RWPE1 (cell line): ENCODE data around the gene SEC16A.

Experiments
- CTCF ChIA-PET: fragments of 350-600 bp; sonication (Branson Sonifier 250); formaldehyde crosslinking; extraction: SDS; loops from one replicate; lab custom pipeline; 2021; lab: Yijun Ruan, JAX
- POLR2A ChIA-PET: fragments of 400-600 bp; formaldehyde crosslinking; extraction: SDS; loops from one replicate; lab custom pipeline; 2020; ENCODE audit warnings: antibody characterized with exemption; ENCODE audit not compliant: low non-redundant PET; lab: Yijun Ruan, JAX
- DNase-seq: peaks from one replicate; pipeline ENCODE4 v3.0.0; 2012; ENCODE audit warnings: low spot score
- H3K27ac ChIP-seq: fragments of 450-650 bp; 2 replicates; pipeline ENCODE4 v1.5.1; 2017
- CTCF ChIP-seq: fragments of 450-650 bp; conservative IDR thresholded peaks from 2 replicates; pipeline ENCODE4 v1.5.1; 2017; ENCODE audit warnings: low read depth, mild to moderate bottlenecking

The SEC16A gene

GRCh38 chr9:136482046-136482792 is 621 bp downstream of the SEC16A start:
- POLR2A ChIA-PET, result no interaction called here
- peak; percentile 61 for DNase-seq
- TF ChIP-seq CTCF, result no peak
- CTCF ChIA-PET, result no interaction called here
- H3K27ac ChIP-seq, result peak overlapping the region; percentile 98

GRCh38 chr9:136481558-136481957 is 1.3 kb downstream of the SEC16A start:
- no peak for DNase-seq
- ChIA-PET POLR2A (no interaction called here), CTCF (no interaction called here)
- H3K27ac ChIP-seq, result 0 out of 2 replicates have a peak overlapping the region, but pooled peaks have one; percentile 11
- no peak for TF ChIP-seq CTCF

- TF ChIP-seq CTCF, result no peak
- ChIA-PET POLR2A (no interaction called here), CTCF (interaction anchor here (0.7 kb wide), 1 partner anchor 35 kb away, joined by 3 read pairs; no protein-coding TSS in a partner anchor)
- H3K27ac ChIP-seq, result peak overlapping the region; percentile 40
- DNase-seq, result no peak
These were observed 6.3 kb downstream of the SEC16A start for GRCh38 chr9:136476369-136477150.

GRCh38 chr9:136474974-136475865 is 7.6 kb downstream of the SEC16A start:
- CTCF ChIA-PET, result interaction anchor here (0.7 kb wide), 1 partner anchor 34 kb away, joined by 3 read pairs; no protein-coding TSS in a partner anchor
- H3K27ac ChIP-seq, result peak overlapping the region; percentile 40
- POLR2A ChIA-PET, result interaction anchor here (0.6 kb wide), 1 partner anchor 294 kb away, joined by 3 read pairs; no protein-coding TSS in a partner anchor
- TF ChIP-seq CTCF, result no peak
- DNase-seq, result no peak

GRCh38 chr9:136474021-136474640 is 8.7 kb downstream of the SEC16A start:
- CTCF ChIA-PET, result no interaction called here
- 0 out of 2 replicates have a peak overlapping the region, but pooled peaks have one; percentile 40 for H3K27ac ChIP-seq
- no peak for DNase-seq
- POLR2A ChIA-PET, result no interaction called here
- no peak for TF ChIP-seq CTCF
